Measurements from ENCODE around the gene APOL3.
"Not testable (repeated sequence)": the region's sequence is repeated elsewhere in the genome, so short reads cannot be mapped to it uniquely, and the experiment has no call there.

Gene APOL3

GRCh38 chr22:36160499-36160942, at the start of gene APOL3:
Gene APOL3, minus strand, starts transcription at chr22:36160755. Its CDS starts 11,700 bp downstream, at chr22:36149055.
- DNase-seq (ENCODE audit: low read depth, low spot score): no peak
- no peak for TF ChIP-seq CTCF (IDR thresholded peaks at IDR 0.05; ENCODE audit: insufficient read depth, low read length, missing control alignments)
- ChIA-PET POLR2A (no interaction called here), CTCF (interaction anchor here (0.8 to 11.6 kb wide), 4 partner anchors 15 to 33 kb away, joined by 3 to 125 read pairs (median 4); no protein-coding TSS in a partner anchor)
- H3K4me3 ChIP-seq (ENCODE audit: low read depth, low read length): no peak within 1 kb of the TSS

- POLR2A ChIA-PET: no interaction called here
- TF ChIP-seq CTCF (IDR thresholded peaks at IDR 0.05; ENCODE audit: insufficient read depth, low read length, missing control alignments): no peak
- DNase-seq (ENCODE audit: low read depth, low spot score): no peak
- CTCF ChIA-PET: interaction anchor here (0.6 to 1.5 kb wide), 2 partner anchors 16 to 25 kb away, joined by 3 to 5 read pairs; no protein-coding TSS in a partner anchor
- no peak overlapping the region for H3K4me3 ChIP-seq (ENCODE audit: low read depth, low read length)
Observed at GRCh38 chr22:36210224-36210623, 49.7 kb upstream of the APOL3 start.

- POLR2A ChIA-PET; DNase-seq (ENCODE audit: low read depth, low spot score); H3K4me3 ChIP-seq (ENCODE audit: low read depth, low read length); CTCF ChIA-PET: not testable (repeated sequence)
Observed at GRCh38 chr22:36209488-36209908, 48.9 kb upstream of the APOL3 start.

- no peak for DNase-seq (ENCODE audit: low read depth, low spot score)
- H3K4me3 ChIP-seq (ENCODE audit: low read depth, low read length): no peak overlapping the region
- ChIA-PET POLR2A (no interaction called here), CTCF (interaction anchor here (0.8 to 1.4 kb wide), 7 partner anchors 8 to 277 kb away, joined by 3 to 4 read pairs (median 3); no protein-coding TSS in a partner anchor)
- no peak for TF ChIP-seq CTCF (IDR thresholded peaks at IDR 0.05; ENCODE audit: insufficient read depth, low read length, missing control alignments)
Observed at GRCh38 chr22:36208914-36209313, 48.4 kb upstream of the APOL3 start.

- ChIA-PET POLR2A (no interaction called here), CTCF (interaction anchor here (0.8 to 1.4 kb wide), 7 partner anchors 8 to 278 kb away, joined by 3 to 4 read pairs (median 3); no protein-coding TSS in a partner anchor)
- no peak overlapping the region for H3K4me3 ChIP-seq (ENCODE audit: low read depth, low read length)
- no peak for DNase-seq (ENCODE audit: low read depth, low spot score)
- no peak for TF ChIP-seq CTCF (IDR thresholded peaks at IDR 0.05; ENCODE audit: insufficient read depth, low read length, missing control alignments)
Observed at GRCh38 chr22:36208162-36208765, 47.7 kb upstream of the APOL3 start.

- no peak for DNase-seq (ENCODE audit: low read depth, low spot score)
- TF ChIP-seq CTCF (IDR thresholded peaks at IDR 0.05; ENCODE audit: insufficient read depth, low read length, missing control alignments): no peak
- no peak overlapping the region for H3K4me3 ChIP-seq (ENCODE audit: low read depth, low read length)
- ChIA-PET POLR2A (no interaction called here), CTCF (interaction anchor here (1.2 to 1.5 kb wide), 2 partner anchors 14 to 280 kb away, joined by 3 to 5 read pairs; no protein-coding TSS in a partner anchor)
Observed at GRCh38 chr22:36206255-36206654, 45.7 kb upstream of the APOL3 start.

- DNase-seq (ENCODE audit: low read depth, low spot score); H3K4me3 ChIP-seq (ENCODE audit: low read depth, low read length); POLR2A ChIA-PET: not testable (repeated sequence)
- CTCF ChIA-PET: interaction anchor here (0.9 kb wide), 1 partner anchor 28 kb away, joined by 4 read pairs; no protein-coding TSS in a partner anchor
Observed at GRCh38 chr22:36205573-36205972, 45.0 kb upstream of the APOL3 start.

Data from AG04449 (cell line).